GM18505 (cell line): ENCODE data around the gene TSPAN3.

Source experiments
- ATAC-seq: cut with Tn5 transposase; IDR thresholded peaks from one replicate; pipeline ENCODE4 v1.9.1; 2021; ENCODE audit not compliant: unreplicated experiment
- POLR2A ChIP-seq: IDR thresholded peaks from 4 replicates; pipeline ENCODE4 v1.6.1; 2011; ENCODE audit warnings: borderline replicate concordance; ENCODE audit not compliant: insufficient read depth, insufficient read length; ENCODE audit errors: extremely low read depth

TSPAN3 gene

DNA sequence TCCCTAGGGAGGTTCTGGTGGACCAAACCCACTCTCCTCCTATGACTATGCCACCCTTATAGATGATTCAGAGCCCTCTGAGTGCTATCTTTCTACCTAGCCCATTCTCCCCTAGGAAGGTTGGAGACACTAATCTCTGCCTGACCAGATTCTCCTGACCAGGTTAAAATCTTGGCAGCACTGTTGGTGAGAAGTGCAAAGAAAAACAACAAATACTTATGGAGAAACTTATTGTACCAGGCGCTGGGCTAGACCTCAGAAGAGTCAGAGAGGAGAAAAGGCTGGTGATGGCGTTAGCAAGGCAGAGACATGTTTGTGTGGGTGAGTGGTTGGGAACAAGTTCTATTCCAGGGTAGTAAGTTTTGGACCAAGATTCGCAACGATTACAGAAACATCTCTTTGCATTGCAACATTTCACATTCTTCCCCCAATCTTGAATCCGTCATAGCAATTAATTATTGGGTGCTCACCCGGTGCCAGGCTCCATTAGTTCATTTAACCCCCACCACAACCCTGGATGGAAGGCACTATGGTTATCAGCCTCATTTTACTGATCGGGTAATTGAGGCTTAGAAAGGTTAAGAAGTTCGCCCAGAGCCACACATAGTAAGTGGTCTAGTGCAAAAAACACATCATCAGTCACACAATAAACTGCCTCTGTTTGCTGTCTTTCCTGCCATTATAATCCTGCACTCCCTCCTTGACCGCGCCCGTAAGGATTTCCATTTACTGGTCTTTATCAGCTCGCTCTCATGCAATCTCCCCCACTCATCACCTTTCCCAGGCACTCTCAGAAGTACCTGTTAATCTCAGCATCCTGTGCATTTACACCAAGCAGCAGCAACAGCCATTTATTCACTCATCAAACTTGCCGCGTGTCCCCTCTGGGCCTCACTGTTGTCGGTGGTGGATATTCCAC is 655 bp upstream of the TSPAN3 start:
- no peak for TF ChIP-seq POLR2A
- no peak for ATAC-seq

GRCh38 chr15:77070180-77070494 is 772 bp downstream of the TSPAN3 start:
- no peak for TF ChIP-seq POLR2A
- no peak for ATAC-seq

DNA sequence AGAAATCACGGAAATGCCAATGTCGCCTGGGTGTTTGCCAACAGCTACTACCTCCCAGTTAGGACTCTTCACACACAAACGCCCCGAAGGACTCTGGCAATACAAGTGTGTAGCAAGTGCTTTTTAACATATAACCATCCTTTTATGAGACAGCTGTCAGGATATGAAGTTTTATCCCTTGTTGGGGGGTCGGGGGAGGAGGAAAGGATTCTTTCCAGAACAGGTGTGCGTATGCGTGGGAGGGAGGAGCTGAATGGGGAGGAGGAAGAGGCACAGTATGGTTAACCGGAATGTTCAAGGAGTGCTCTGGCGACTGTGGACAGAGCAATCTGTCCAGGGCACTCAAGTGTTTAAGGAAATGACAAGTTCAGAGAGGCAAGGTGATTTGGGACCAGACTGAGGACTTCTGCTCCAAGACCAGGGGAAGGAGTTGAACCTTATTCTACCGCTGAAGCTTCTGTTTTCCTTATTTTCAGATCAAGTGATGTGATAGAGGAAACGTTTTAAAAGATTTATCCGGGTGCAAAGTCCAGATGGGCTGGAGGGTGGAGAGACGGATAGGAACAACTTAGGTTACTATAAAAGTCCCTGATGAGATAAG is 1.3 kb downstream of the TSPAN3 start:
- no peak for TF ChIP-seq POLR2A
- no peak for ATAC-seq

- no peak for ATAC-seq
- no peak for TF ChIP-seq POLR2A
These were observed 2.3 kb downstream of the TSPAN3 start for GRCh38 chr15:77068633-77069032.

- no peak for TF ChIP-seq POLR2A
- no peak for ATAC-seq
These were observed 3.1 kb downstream of the TSPAN3 start for GRCh38 chr15:77067691-77068367.

DNA sequence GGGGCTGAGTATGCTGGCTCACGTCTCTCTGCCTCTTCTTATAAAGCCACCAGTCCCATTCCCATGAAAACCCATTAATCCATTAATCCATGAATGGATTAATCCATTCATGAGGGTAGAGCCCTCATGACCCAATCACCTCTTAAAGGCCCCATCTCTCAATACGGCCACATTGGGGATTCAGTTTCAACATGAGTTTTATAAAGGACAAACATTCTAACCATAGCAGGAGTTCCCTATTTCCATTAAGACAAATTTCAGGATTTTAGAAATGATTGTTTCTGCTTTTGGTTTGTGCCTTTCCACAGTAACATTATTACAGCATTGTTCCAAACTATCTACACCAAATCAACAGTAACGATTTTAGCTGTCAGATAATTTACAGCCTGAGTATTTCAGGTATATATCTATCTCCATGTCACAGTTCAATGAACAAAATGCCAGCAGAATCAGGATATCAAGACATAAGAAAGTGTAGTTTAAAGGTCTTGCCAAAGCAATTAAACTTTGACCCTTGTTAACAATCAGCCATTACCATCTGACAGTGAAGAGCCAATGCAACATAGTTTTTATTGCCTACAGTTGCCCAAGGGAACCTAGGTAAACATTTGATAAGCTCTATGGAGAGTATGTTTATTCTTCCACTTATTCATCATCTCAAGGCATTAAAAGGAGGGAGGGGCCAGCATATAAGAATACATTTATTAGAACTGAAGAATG is 3.8 kb downstream of the TSPAN3 start:
- ATAC-seq, result no peak
- TF ChIP-seq POLR2A, result no peak

DNA sequence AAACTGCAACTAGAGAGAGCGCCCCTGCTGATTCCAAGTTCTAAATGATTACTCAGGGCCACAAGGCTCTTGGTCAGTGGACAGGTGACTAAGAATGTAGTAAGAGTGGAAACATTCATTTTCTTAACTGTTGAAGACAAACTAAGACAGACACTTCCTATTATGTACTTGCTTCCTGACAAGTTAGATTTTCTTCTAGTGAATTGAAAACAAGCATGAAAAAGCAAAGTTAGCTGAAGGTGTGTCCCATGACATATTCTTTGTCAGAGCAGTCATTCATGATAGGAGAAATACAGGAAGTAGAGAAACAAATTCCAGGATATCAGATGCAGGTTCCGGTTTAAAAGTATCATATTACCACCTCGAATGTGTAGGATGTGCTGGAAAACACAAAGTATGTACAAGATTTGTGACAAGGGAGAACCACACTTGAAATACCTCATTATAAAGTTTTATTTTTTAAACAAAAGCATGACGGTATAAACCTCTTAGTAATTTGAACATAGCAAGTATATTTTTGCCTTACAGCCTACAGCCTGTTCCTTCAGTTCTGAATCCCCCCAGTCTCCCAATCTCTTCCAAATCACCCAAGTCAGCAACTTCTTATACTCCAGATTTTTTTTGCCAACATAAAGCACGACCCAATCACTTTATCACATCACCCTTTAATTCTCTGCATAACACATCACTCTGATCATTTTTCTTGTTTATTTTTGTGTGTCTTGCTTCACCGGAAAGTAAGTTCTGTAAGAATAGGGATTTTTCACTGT is 6.2 kb downstream of the TSPAN3 start:
- ATAC-seq, result no peak
- TF ChIP-seq POLR2A, result no peak

GRCh38 chr15:77064063-77064462 is 6.8 kb downstream of the TSPAN3 start:
- no peak for TF ChIP-seq POLR2A
- ATAC-seq, result no peak

DNA sequence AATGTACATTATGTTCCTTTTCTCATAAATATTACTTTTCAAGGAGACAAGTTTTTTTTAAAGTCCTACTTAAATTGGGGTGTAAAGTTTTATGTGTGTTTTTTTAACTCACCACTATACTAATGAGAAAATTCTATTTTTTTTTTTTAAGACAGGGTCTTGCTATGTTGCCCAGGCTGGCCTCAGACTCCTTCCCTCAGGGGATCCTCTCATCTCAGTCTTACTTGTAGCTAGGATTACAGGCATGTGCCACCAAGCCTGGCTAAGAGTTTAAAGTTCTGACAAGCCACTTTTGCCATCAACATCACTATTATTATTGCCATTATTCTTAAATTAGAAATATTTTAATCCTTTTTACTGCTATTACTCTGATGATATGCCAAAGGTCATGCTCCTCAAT is 7.7 kb downstream of the TSPAN3 start:
- no peak for ATAC-seq
- TF ChIP-seq POLR2A, result no peak

DNA sequence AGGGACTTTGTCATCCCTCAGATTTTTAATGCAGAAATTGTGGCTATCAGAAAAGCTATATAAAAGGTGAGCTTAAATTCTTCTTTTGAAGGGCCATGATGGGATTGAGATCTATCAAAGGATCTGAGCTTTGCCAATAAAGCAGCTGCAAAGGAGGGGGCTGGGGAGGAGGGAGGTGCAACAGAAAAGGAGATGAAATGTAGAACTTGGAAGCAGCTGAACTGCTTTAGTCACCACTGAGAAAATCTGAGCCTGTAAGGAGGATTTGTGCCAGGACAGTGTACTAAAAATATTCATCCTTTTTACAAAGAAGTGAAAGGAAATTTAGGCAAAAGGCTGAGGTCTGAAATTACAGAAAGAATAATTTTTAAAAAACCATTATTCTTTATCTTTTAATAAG is 10.4 kb downstream of the TSPAN3 start:
- TF ChIP-seq POLR2A, result no peak
- no peak for ATAC-seq

DNA sequence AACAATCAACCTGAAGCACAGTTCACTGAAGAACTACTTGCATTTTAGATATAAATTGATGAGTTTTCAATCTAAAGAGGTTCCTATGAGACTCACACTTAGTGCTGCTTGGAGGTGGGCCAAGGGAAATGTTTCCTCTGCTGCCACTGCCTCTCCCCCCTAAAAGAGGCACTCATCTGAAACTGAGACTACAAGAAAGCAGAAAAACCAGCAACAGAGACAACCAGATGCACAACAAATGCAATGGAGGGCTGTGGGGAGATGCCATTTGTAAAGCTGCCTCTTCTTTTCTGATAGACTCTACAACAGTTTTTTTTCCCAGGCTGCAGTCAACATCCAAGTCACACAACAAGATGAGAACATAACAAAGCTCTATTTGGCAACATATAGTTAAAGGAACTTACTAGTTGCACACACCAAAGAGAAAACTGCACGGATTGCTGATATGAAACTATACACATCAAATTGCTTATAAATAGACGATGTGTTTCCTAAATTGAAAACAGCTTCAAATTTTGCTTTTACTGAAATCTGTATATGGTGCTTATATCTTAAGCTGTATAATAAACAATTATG is 11.0 kb downstream of the TSPAN3 start:
- peak; percentile 66 for ATAC-seq
- no peak for TF ChIP-seq POLR2A

- no peak for TF ChIP-seq POLR2A
- ATAC-seq, result no peak
These were observed 12.4 kb downstream of the TSPAN3 start for GRCh38 chr15:77058468-77058867.
